K562 (cell line): Measurements from ENCODE around the gene MAGI2. TPM values are rescaled to one million over a fixed set of nuclear protein-coding genes. Genes with fewer than 3 reads are reported as not detected.

Experiments
- ARID1B ChIP-seq: fragments of 450-650 bp; IDR thresholded peaks from 2 replicates; pipeline ENCODE4 v1.6.1; 2016; ENCODE audit warnings: antibody characterized with exemption, mild to moderate bottlenecking, inconsistent platforms
- ATF3 ChIP-seq, 2 experiments: fragments of 450-650 bp in 1 of 2; sonication (generic) in 1 of 2; formaldehyde crosslinking in 1 of 2; IDR thresholded peaks in 1 of 2; conservative IDR thresholded peaks in 1 of 2; 2 replicates each; pipeline versions ENCODE4 v1.6.1 to v1.8.1; 2016 to 2023; ENCODE audit warnings: mild to moderate bottlenecking in 2 of 2, moderate library complexity in 2 of 2, inconsistent platforms in 1 of 2, missing genetic modification reagents in 1 of 2
- CBFA2T3 ChIP-seq: fragments of 450-650 bp; IDR thresholded peaks from 2 replicates; pipeline ENCODE4 v1.6.1; 2017
- CC2D1A ChIP-seq: fragments of 450-650 bp; IDR thresholded peaks from 2 replicates; pipeline ENCODE4 v1.6.1; 2017; ENCODE audit warnings: mild to moderate bottlenecking
- DPF2 ChIP-seq: fragments of 450-650 bp; IDR thresholded peaks from 2 replicates; pipeline ENCODE4 v1.6.1; 2016
- GTF2A2 ChIP-seq: IDR thresholded peaks from 2 replicates; pipeline ENCODE4 v1.6.1; 2016; ENCODE audit warnings: mild to moderate bottlenecking, missing genetic modification characterization, missing compliant biosample characterization
- GTF2E2 ChIP-seq: fragments of 200-800 bp; sonication (Bioruptor generic); IDR thresholded peaks from 2 replicates; pipeline ENCODE4 v1.6.1; 2016; ENCODE audit warnings: missing genetic modification characterization, missing compliant biosample characterization
- HIVEP1 ChIP-seq: fragments of 250-450 bp; sonication (Bioruptor Pico); IDR thresholded peaks from 2 replicates; pipeline ENCODE4 v1.4.0; 2020; ENCODE audit warnings: mild to moderate bottlenecking
- JUND ChIP-seq, 2 experiments: IDR thresholded peaks; 2 replicates in 1 of 2; 3 replicates in 1 of 2; pipeline ENCODE4 v1.6.1; 2011; ENCODE audit warnings: borderline replicate concordance in 2 of 2, low read depth in 2 of 2, low read length in 2 of 2, improper control_type of control experiment in 1 of 2, missing biosample characterization in 1 of 2, missing genetic modification characterization in 1 of 2, missing genetic modification reagents in 1 of 2
- RCOR1 ChIP-seq, 2 experiments: IDR thresholded peaks; 2 replicates each; pipeline ENCODE4 v1.6.1; 2012; ENCODE audit warnings: low read depth in 2 of 2, low read length in 2 of 2, borderline replicate concordance in 1 of 2, improper control_type of control experiment in 1 of 2
- SMARCA5 ChIP-seq: fragments of 450-650 bp; IDR thresholded peaks from 2 replicates; pipeline ENCODE4 v1.6.1; 2016
- SREBF1 ChIP-seq: fragments of 150-350 bp; IDR thresholded peaks from 2 replicates; pipeline ENCODE4 v1.6.1; 2014; ENCODE audit warnings: antibody characterized with exemption, low read depth, low read length, borderline replicate concordance
- TAL1 ChIP-seq: fragments of 450-650 bp; IDR thresholded peaks from 2 replicates; pipeline ENCODE4 v1.6.1; 2016; ENCODE audit warnings: mild to moderate bottlenecking
- TBL1XR1 ChIP-seq, 2 experiments: IDR thresholded peaks; 2 replicates each; pipeline ENCODE4 v1.6.1; 2012; ENCODE audit warnings: improper control_type of control experiment in 2 of 2, low read length in 2 of 2, mild to moderate bottlenecking in 1 of 2
- TGIF2 ChIP-seq: sonication (generic); formaldehyde crosslinking; IDR thresholded peaks from 2 replicates; pipeline ENCODE4 v1.8.1; 2022; ENCODE audit warnings: mild to moderate bottlenecking, missing genetic modification reagents, moderate library complexity
- THRAP3 ChIP-seq: fragments of 450-650 bp; IDR thresholded peaks from 2 replicates; pipeline ENCODE4 v1.6.1; 2016; ENCODE audit warnings: mild to moderate bottlenecking, inconsistent platforms, borderline replicate concordance
- U2AF2 ChIP-seq: fragments of 200-400 bp; formaldehyde crosslinking; optimal IDR thresholded peaks from 2 replicates; pipeline ENCODE3; 2017; ENCODE audit warnings: low read depth, mild to moderate bottlenecking, low read length
- ZNF212 ChIP-seq: fragments of 450-650 bp; formaldehyde crosslinking; IDR thresholded peaks from 2 replicates; pipeline ENCODE4 v1.4.0; 2020; ENCODE audit warnings: mild to moderate bottlenecking
- ZNF282 ChIP-seq: sonication (generic); formaldehyde crosslinking; IDR thresholded peaks from 2 replicates; pipeline ENCODE4 v1.8.1; 2023; ENCODE audit warnings: missing genetic modification reagents
- polyA plus RNA-seq, 8 experiments: library from polyadenylated mRNA; depleted of rRNA in 4 of 8; stranded (reverse) in 5 of 8; unstranded in 3 of 8; fragments of >200 nt; fragmentation: Nextera tagmentation in 2 of 8; fragmentation: Illumina TruSeq in 1 of 8; extraction: Ambion mirVana in 2 of 8; extraction: Trizol in 1 of 8; gene quantifications; 2 replicates each; pipeline versions ENCODE4 v1.2.1 to v1.2.3, GENCODE V29; 2011 to 2014; ENCODE audit warnings: inconsistent platforms in 1 of 8, missing spikeins in 1 of 8
- total RNA-seq, 7 experiments: library from RNA; depleted of rRNA in 6 of 7; stranded (reverse); fragments of >200 nt in 6 of 7; fragmentation: Illumina TruSeq in 2 of 7; extraction: Trizol in 2 of 7; gene quantifications; 2 replicates each; pipeline versions ENCODE4 v1.2.1 to v1.2.3, GENCODE V29; 2011 to 2021; ENCODE audit warnings: low replicate concordance in 1 of 7
- TF ChIP-seq, protein P1 (sequence below): fragments of 450-650 bp; formaldehyde crosslinking; IDR thresholded peaks from 2 replicates; pipeline ENCODE4 v1.4.0; 2020; ENCODE audit warnings: mild to moderate bottlenecking, moderate library complexity
- TF ChIP-seq, protein P2 (sequence below): sonication (generic); formaldehyde crosslinking; IDR thresholded peaks from 2 replicates; pipeline ENCODE4 v1.9.0; 2022; ENCODE audit warnings: mild to moderate bottlenecking, missing genetic modification reagents
- TF ChIP-seq, protein P3 (sequence below), 2 experiments: IDR thresholded peaks in 1 of 2; conservative IDR thresholded peaks in 1 of 2; 2 replicates each; pipeline ENCODE4 v1.6.1; 2016; ENCODE audit warnings: low read depth in 2 of 2, mild to moderate bottlenecking in 1 of 2, missing compliant biosample characterization in 1 of 2, missing genetic modification characterization in 1 of 2, moderate library complexity in 1 of 2
- TF ChIP-seq, protein P4 (sequence below): fragments of 450-650 bp; formaldehyde crosslinking; IDR thresholded peaks from 2 replicates; pipeline ENCODE4 v1.4.0; 2022; ENCODE audit warnings: missing genetic modification characterization

MAGI2 gene
- total and polyA plus RNA-seq, 9 of the 15 experiments (the other 6 are each of a cell fraction or from before 2014, with no cell fraction given): 0.27 to 1.4 (median 0.70) TPM

DNA sequence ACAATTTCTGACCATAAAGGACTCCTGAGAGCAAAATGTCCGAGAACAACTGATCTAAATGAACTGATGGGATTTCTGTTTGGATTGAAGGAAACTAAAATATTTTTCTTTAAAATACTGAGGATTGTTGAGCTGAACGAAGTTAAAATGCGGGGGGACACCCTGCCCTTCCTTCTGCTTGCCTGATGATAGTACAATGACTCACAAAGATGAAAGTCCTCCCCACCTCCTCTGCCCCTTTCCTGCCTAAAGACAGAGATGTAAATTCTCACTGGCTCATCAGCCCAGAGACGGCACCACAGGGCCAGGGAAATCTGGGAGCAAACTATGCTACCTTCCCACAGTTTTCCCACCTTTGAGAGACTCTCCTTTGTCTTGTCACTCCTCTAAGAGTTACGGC lies 1474.2 kb downstream of the MAGI2 start (continued):
- TF ChIP-seq ZNF282 (CRISPR knock-in tag): no peak
- no peak for TF ChIP-seq CC2D1A
- peak; percentile 79 for TF ChIP-seq ARID1B
- peak in 1 of 2 experiments; percentile 23; a peak in 1 of 4 replicates for TF ChIP-seq RCOR1 (IDR thresholded peaks at IDR 0.05; ENCODE audit: borderline replicate concordance in 1 of 2, low read depth in 2 of 2, low read length in 2 of 2)
- no peak for TF ChIP-seq HIVEP1
- TF ChIP-seq DPF2: peak; percentile 59
- TF ChIP-seq ZNF212 (CRISPR knock-in tag): no peak
- TF ChIP-seq JUND (IDR thresholded peaks at IDR 0.05; ENCODE audit: borderline replicate concordance, low read depth, low read length): peak; percentile 78
- TF ChIP-seq JUND (tag; IDR thresholded peaks at IDR 0.05; ENCODE audit: borderline replicate concordance, low read depth, low read length): no peak
- TF ChIP-seq GTF2A2: no peak
- TF ChIP-seq ATF3 (IDR thresholded peaks at IDR 0.05): peak; percentile 41; the same call in 1 of the 2 replicates
- TF ChIP-seq ATF3 (CRISPR knock-in tag; conservative IDR thresholded peaks at IDR 0.05): no peak
- TF ChIP-seq, protein P1, sequence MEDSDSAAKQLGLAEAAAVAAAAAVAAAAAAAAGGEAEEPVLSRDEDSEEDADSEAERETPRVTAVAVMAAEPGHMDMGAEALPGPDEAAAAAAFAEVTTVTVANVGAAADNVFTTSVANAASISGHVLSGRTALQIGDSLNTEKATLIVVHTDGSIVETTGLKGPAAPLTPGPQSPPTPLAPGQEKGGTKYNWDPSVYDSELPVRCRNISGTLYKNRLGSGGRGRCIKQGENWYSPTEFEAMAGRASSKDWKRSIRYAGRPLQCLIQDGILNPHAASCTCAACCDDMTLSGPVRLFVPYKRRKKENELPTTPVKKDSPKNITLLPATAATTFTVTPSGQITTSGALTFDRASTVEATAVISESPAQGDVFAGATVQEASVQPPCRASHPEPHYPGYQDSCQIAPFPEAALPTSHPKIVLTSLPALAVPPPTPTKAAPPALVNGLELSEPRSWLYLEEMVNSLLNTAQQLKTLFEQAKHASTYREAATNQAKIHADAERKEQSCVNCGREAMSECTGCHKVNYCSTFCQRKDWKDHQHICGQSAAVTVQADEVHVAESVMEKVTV (CRISPR knock-in tag): no peak
- TF ChIP-seq, protein P2, sequence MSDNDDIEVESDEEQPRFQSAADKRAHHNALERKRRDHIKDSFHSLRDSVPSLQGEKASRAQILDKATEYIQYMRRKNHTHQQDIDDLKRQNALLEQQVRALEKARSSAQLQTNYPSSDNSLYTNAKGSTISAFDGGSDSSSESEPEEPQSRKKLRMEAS: no peak
- TF ChIP-seq TGIF2 (CRISPR knock-in tag): no peak
- no peak for TF ChIP-seq THRAP3
- TF ChIP-seq, protein P3, sequence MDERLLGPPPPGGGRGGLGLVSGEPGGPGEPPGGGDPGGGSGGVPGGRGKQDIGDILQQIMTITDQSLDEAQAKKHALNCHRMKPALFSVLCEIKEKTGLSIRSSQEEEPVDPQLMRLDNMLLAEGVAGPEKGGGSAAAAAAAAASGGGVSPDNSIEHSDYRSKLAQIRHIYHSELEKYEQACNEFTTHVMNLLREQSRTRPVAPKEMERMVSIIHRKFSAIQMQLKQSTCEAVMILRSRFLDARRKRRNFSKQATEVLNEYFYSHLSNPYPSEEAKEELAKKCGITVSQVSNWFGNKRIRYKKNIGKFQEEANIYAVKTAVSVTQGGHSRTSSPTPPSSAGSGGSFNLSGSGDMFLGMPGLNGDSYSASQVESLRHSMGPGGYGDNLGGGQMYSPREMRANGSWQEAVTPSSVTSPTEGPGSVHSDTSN (CRISPR knock-in tag; IDR thresholded peaks at IDR 0.05; ENCODE audit: low read depth): no peak
- TF ChIP-seq, protein P3 (tag; conservative IDR thresholded peaks at IDR 0.05; ENCODE audit: low read depth): no peak
- TF ChIP-seq TAL1: peak; percentile 18; the same call in 1 of the 2 replicates
- TF ChIP-seq CBFA2T3: peak; percentile 41
- no peak for TF ChIP-seq TBL1XR1 (IDR thresholded peaks at IDR 0.05; ENCODE audit: low read length in 2 of 2)
- TF ChIP-seq GTF2E2: no peak
- TF ChIP-seq SMARCA5: no peak
- no peak for TF ChIP-seq SREBF1
- no peak for TF ChIP-seq U2AF2
- TF ChIP-seq, protein P4, sequence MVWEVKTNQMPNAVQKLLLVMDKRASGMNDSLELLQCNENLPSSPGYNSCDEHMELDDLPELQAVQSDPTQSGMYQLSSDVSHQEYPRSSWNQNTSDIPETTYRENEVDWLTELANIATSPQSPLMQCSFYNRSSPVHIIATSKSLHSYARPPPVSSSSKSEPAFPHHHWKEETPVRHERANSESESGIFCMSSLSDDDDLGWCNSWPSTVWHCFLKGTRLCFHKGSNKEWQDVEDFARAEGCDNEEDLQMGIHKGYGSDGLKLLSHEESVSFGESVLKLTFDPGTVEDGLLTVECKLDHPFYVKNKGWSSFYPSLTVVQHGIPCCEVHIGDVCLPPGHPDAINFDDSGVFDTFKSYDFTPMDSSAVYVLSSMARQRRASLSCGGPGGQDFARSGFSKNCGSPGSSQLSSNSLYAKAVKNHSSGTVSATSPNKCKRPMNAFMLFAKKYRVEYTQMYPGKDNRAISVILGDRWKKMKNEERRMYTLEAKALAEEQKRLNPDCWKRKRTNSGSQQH: no peak
